Measurements from ENCODE around the gene TMEM60.

DNA sequence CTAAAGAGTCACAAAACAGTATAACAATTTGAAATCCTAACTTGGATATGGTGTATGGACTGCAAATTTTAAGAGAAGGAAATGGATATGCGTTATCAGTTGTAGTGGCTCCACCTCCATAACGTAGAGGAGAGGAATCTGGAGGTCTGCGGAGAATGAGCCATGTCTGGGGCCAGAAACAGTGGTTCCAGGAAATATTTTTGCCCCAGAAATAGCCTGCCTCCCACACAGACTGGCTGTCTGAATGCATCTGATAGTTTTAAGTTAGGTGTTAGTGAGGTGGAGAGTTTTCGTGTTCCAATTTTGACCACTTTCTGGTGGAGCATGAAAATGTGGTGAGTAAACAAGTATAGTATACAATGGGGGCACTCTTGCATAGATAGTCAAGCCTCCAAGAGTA lies 1.9 kb upstream of the TMEM60 start:
- TF ChIP-seq, protein P1, sequence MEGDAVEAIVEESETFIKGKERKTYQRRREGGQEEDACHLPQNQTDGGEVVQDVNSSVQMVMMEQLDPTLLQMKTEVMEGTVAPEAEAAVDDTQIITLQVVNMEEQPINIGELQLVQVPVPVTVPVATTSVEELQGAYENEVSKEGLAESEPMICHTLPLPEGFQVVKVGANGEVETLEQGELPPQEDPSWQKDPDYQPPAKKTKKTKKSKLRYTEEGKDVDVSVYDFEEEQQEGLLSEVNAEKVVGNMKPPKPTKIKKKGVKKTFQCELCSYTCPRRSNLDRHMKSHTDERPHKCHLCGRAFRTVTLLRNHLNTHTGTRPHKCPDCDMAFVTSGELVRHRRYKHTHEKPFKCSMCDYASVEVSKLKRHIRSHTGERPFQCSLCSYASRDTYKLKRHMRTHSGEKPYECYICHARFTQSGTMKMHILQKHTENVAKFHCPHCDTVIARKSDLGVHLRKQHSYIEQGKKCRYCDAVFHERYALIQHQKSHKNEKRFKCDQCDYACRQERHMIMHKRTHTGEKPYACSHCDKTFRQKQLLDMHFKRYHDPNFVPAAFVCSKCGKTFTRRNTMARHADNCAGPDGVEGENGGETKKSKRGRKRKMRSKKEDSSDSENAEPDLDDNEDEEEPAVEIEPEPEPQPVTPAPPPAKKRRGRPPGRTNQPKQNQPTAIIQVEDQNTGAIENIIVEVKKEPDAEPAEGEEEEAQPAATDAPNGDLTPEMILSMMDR (conservative IDR thresholded peaks at IDR 0.05 in 1 of 2, IDR thresholded peaks at IDR 0.05 in 1 of 2; ENCODE audit: extremely low read depth in 1 of 2, insufficient read depth in 1 of 2, low read depth in 1 of 2, low read length in 2 of 2) = no peak
- TF ChIP-seq EZH2 (IDR thresholded peaks at IDR 0.05; ENCODE audit: borderline replicate concordance, low read length) = no peak
